ENCODE measurements around the gene PAX3.

The PAX3 gene

DNA sequence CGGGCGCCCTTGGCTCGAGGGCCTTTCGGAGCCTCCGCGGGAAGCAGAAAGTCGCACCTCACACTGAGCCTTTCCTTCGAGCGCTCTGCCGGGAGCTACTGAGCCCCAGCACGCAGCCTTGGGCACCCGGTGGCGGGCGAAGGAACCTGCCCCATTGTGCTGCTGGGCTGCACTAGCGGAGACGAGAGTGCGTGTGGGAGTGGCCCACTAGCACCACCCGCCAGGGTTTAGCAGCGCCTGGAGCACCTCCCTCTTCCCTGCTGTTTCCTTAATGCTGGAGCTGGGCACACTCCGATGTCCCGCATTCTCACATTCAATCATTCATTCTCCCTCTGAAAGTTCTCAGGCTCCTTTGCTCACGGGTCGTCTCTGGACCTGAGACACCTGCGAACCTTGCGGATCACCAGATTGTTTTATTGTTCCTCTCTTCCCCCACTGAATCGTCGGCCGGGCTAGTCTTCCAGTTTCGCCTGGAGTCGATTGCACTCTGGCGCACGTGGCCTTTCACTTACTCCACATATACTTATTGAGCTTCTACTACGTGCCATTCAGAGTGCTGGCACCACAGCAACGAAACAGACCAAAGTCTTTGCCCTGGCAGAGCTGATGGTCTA is 8.5 kb upstream of the PAX3 start:
- no peak for DNase-seq (ENCODE audit: low spot score)
- H3K27me3 ChIP-seq (ENCODE audit: insufficient read depth, poor library complexity, severe bottlenecking): peaks cover 100% of the 10 kb centered on the region
- H3K36me3 ChIP-seq (ENCODE audit: low read depth): no peaks in the 10 kb centered on the region
- H3K9me3 ChIP-seq (ENCODE audit: severe bottlenecking): peaks cover 2% of the 10 kb centered on the region
- no peak overlapping the region for H3K27ac ChIP-seq (ENCODE audit: poor library complexity, severe bottlenecking)
- H3K4me3 ChIP-seq (ENCODE audit: severe bottlenecking): no peak overlapping the region
- ATAC-seq (ENCODE audit: low read depth): peak; percentile 24; the same call in 1 of the 3 replicates
- no peaks in the 10 kb centered on the region for H3K4me1 ChIP-seq (ENCODE audit: insufficient read depth, poor library complexity, severe bottlenecking)
- TF ChIP-seq, protein P1, sequence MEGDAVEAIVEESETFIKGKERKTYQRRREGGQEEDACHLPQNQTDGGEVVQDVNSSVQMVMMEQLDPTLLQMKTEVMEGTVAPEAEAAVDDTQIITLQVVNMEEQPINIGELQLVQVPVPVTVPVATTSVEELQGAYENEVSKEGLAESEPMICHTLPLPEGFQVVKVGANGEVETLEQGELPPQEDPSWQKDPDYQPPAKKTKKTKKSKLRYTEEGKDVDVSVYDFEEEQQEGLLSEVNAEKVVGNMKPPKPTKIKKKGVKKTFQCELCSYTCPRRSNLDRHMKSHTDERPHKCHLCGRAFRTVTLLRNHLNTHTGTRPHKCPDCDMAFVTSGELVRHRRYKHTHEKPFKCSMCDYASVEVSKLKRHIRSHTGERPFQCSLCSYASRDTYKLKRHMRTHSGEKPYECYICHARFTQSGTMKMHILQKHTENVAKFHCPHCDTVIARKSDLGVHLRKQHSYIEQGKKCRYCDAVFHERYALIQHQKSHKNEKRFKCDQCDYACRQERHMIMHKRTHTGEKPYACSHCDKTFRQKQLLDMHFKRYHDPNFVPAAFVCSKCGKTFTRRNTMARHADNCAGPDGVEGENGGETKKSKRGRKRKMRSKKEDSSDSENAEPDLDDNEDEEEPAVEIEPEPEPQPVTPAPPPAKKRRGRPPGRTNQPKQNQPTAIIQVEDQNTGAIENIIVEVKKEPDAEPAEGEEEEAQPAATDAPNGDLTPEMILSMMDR (IDR thresholded peaks at IDR 0.05; ENCODE audit: poor library complexity, severe bottlenecking): no peak

GRCh38 chr2:222306393-222307142 is 7.8 kb upstream of the PAX3 start:
- Histone ChIP-seq H3K36me3 (ENCODE audit: low read depth) (no peaks in the 10 kb centered on the region), H3K27ac (ENCODE audit: poor library complexity, severe bottlenecking) (no peak overlapping the region), H3K27me3 (ENCODE audit: insufficient read depth, poor library complexity, severe bottlenecking) (peaks cover 100% of the 10 kb centered on the region), H3K4me3 (ENCODE audit: severe bottlenecking) (no peak overlapping the region), H3K4me1 (ENCODE audit: insufficient read depth, poor library complexity, severe bottlenecking) (no peaks in the 10 kb centered on the region), H3K9me3 (ENCODE audit: severe bottlenecking) (peaks cover 2% of the 10 kb centered on the region)
- DNase-seq (ENCODE audit: low spot score) (no peak), ATAC-seq (ENCODE audit: low read depth) (no peak)
- TF ChIP-seq, protein P1 (IDR thresholded peaks at IDR 0.05; ENCODE audit: poor library complexity, severe bottlenecking): no peak

DNA sequence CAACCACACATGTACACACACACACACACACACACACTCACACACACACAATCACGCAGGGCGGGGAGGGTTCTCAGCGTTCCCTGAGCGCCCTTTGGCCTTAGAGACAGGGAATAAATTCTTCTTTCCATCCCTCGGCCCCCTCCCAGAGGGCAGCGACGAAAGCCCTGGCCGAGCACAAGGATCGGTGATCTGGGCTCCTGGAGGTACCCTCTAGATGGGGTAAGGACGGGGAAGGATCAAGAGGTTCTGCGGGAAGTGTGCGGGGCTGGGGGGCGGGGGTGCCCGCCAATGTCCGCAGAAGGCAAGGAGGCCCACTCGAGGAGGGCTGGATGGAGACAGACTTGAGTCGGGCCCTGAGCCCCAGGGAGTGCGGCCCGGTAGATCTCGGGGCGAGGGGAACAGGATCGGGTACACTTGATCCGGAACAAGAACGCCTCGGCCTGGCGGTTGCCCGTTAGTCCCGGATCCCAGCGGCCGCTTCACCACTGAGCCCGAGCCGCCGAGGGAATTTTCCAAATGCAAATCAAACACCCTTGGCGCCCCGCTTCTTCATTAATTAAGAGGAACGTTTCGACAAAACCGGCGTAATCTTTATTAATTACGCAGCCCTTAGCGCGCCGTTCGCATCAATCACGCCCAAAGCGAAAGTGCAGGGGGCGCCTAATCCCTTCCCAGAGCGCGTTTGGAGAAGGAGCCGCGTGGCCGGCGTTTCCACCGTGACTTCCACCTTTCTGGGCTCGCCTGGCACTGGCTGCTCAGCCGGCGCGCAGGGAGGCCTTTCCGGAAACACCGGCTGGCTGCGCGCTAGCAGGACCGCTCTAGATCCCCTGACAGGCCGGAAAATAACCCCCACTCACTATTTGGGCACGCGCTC is 7.0 kb upstream of the PAX3 start:
- TF ChIP-seq, protein P1 (IDR thresholded peaks at IDR 0.05; ENCODE audit: poor library complexity, severe bottlenecking): no peak
- DNase-seq (ENCODE audit: low spot score): no peak
- peak; percentile 47 for ATAC-seq (ENCODE audit: low read depth)
- Histone ChIP-seq H3K36me3 (ENCODE audit: low read depth) (no peaks in the 10 kb centered on the region), H3K27me3 (ENCODE audit: insufficient read depth, poor library complexity, severe bottlenecking) (peaks cover 100% of the 10 kb centered on the region), H3K27ac (ENCODE audit: poor library complexity, severe bottlenecking) (no peak overlapping the region), H3K4me3 (ENCODE audit: severe bottlenecking) (peak overlapping the region; percentile 24), H3K4me1 (ENCODE audit: insufficient read depth, poor library complexity, severe bottlenecking) (no peaks in the 10 kb centered on the region), H3K9me3 (ENCODE audit: severe bottlenecking) (peaks cover 2% of the 10 kb centered on the region)

DNA sequence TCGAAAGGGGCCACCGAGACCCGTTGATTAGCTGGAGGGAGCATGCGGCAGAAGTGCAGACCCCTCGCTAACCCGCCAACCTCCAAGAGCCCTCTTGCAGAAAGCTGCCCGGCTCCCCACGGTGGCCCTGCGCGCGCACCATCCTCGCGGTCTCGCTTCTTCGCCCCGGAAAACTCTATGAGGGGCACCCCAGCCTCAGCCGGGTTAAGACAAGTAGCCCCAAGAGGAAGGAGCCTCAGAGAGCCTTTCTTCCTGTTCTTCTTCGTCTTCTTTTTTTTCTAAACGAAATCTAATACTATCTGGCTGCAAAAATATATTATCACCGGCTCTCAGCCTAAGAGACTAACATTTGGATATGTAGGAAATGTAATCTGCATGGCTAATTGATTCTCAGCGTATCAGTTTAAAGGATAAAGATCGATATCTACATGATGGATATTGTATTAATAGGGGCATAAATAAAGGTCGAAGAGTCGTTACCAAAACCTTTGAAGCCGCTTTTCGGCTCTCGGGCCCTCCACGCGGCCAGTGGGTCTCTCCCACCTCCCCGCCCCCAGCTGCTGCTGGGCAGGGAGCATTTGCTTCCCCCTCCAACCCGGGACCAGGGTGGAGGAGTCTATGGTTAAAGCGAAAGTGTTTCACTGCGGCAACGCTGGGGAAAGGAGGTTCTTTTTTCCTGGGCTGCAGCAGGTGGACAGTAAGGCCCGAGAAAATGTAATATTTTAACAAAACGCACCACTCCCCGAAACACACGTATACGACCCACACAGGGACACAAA is 6.1 kb upstream of the PAX3 start:
- no peaks in the 10 kb centered on the region for H3K36me3 ChIP-seq (ENCODE audit: low read depth)
- H3K4me1 ChIP-seq (ENCODE audit: insufficient read depth, poor library complexity, severe bottlenecking): no peaks in the 10 kb centered on the region
- peaks cover 100% of the 10 kb centered on the region for H3K27me3 ChIP-seq (ENCODE audit: insufficient read depth, poor library complexity, severe bottlenecking)
- TF ChIP-seq, protein P1 (IDR thresholded peaks at IDR 0.05; ENCODE audit: poor library complexity, severe bottlenecking): no peak
- no peak overlapping the region for H3K4me3 ChIP-seq (ENCODE audit: severe bottlenecking)
- ATAC-seq (ENCODE audit: low read depth) (no peak), DNase-seq (ENCODE audit: low spot score) (no peak)
- H3K9me3 ChIP-seq (ENCODE audit: severe bottlenecking): peaks cover 2% of the 10 kb centered on the region
- H3K27ac ChIP-seq (ENCODE audit: poor library complexity, severe bottlenecking): no peak overlapping the region
